GM19397 (cell line): ENCODE measurements around the gene VTI1A.
A peak's percentile ranks its signal among the peaks of the same experiment; 100 is the strongest.
"Not testable (repeated sequence)": the region's sequence is repeated elsewhere in the genome, so short reads cannot be mapped to it uniquely, and the experiment has no call there.

ENCODE experiments used
- ATAC-seq: cut with Tn5 transposase; IDR thresholded peaks from one replicate; pipeline ENCODE4 v1.9.1; 2021; ENCODE audit warnings: mild to moderate bottlenecking, moderate library complexity; ENCODE audit not compliant: unreplicated experiment

Gene VTI1A

DNA sequence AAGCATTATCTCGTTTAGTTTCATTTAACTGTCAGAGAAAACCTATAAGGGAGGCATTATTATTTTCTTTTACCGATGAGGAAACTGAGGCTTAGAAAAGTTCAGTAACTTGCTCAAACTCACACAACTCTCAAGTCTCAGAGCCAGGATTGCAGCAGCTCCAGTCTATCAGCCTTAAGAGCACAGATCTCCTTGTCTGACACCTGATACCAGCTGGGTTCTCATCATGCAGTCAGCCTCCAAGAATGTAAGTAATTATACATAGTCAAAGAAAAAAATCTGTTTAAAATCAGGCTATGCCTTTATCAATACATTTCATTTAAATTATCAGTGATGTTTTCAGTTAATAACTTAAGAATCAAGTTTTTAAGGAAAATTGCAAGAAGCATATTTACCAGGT, 266.4 kb downstream of the VTI1A start:
- ATAC-seq = no peak

DNA sequence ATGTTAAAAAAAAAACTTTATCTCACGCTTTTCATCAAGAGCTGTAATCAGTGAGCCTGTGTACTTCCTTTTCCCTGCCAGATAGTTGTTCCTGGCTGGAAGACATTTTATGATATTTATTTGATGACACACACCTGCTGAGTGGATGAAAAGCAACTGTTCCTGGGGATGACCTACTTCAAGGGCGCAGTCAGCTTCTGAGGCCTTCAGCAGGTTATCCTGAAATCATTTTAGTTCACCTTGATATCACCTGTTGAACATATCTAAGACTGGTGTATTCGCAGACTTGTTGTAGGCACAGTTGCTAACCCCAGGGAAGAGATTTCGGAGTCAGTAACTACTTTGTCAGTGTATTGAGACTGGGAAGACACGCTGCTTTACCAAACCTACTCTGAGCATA, 268.6 kb downstream of the VTI1A start:
- ATAC-seq = no peak

DNA sequence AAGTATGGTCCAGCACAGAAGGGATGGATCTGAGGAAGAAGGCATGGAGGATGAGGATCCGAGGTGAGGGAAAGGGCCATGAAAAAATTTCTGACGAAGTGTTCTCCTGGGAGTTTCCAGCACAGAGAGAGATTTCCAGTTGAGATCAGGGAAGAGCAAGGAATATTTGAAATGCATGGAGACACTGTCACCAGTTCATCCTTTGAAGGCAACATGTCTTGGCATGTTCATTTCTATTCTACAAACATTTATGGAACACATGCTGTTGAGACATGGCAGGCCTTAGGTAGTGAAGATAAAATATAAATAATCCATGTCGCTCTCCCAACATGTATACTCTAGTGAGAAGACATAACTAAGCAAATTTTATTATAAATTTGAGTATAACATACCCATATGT, 269.1 kb downstream of the VTI1A start:
- ATAC-seq = no peak

GRCh38 chr10:112716924-112717413, 270.0 kb downstream of the VTI1A start:
- no peak for ATAC-seq

DNA sequence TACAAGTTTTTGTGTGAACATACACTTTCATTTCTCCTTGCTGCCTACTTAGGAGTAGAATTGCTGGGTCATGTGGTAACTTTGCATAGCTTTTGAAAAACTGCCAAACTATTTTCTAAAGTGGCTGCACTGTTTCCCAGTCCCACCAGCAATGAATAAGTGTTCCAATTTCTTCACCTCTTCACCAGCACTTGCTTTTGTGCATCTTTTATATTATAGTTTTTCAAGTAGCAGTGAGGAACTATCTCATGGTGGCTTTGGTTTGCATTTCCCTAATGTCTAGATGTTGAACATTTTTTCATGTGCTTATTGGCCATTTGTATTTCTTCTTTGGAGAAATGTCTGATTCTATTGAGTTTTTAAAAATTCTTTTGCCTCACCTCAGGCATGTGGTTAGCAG, 273.2 kb downstream of the VTI1A start:
- ATAC-seq = no peak

- ATAC-seq = peak; percentile 53
Measured at GRCh38 chr10:112721080-112721698, 274.2 kb downstream of the VTI1A start.

DNA sequence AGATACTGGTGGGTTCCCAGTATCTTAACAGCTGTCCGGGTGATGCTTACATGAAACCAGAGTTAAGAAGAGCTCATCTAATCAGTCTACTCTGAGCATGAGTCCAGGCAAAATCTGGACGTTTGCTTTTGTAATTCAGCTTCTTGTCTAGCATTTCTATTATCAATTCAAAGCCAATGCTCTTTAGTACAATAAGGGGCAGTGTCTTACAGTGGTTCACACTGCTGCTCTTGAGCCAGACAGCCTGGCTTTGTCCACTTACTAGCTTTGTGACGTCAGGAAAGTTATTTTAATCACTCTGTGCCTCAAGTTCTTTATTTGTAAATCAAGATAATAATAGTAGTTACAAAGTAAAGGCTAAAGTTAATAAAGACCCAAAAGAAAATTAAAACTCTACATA, 275.7 kb downstream of the VTI1A start:
- ATAC-seq = no peak

DNA sequence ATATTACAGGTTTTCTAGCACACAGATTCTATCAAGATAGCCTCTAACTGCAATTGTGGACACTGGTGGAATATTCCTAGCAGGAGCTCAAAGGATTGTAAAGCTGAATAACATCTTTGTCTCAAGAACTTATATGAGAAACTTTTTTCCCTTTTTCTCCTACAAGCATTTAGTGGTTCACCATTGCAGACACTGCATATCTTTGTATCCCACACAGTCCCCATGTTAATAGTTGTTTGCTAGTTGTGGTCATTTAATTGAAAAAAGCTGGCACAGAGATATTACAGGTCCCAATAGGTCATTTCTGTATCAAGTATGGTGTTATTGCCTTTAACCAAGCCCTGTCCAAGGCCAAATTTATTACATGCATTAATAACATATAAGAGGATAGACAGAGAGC, 276.9 kb downstream of the VTI1A start:
- no peak for ATAC-seq

DNA sequence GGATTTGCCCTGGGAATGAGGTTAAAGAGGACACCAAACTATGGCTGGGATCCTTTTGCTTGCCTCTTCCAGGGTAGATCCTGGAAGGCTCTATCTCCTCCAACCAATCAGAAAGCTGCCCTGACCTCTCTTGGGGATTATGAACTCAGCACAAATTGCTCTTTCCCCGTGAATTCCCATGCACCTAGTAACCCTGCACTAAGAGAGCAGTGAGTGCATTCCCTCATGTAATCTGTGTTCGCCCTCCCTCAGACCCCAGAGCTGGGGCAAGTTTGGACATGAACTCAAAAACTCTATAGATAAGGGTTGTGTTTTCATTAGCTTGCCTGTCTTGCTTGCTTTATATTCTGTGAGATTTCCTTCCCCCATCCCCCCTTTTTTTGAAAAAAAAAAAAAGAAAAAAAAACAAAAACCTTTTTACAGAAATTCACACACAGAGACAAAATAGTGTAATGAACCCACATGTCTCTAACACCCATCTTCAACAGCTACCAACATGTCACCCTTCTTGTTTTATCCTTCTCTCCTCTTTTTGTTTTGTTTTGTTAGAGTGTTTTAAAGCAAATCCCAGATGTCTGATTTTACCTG, 277.5 kb downstream of the VTI1A start:
- ATAC-seq = no peak

DNA sequence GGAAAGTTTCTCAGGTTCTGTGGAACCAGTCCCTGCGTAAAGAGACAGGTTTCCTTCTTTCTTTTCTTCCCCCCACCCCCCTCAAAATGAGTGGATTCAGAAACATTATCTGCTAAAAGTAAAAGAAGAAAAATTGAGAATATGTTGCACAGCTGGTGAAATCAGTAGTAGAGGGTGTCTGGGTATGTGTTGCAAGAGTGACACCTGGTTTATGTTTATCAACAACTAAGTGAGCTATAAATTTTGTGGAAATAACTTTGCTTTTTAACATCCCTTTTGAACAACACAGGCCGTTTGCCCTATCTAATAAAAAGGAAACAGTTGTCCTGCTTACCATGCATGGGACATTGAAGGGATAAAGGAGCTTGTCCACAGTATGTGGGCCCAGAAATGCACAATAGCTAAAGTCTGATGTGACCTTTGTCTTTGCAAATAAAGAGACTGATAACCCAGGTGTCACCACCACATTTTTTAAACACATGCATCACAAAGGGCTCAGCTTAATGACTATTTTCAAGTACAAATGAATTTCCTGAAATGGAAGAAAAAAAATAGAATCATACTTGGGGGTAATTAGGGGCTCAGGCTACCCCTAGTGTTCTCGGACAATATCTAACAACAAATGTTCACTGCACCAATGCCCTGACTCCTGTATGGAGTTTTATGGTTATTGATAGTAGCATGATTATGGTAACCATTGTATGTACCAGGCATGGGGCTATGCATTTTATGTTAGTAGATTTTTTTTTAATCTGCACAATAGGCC, 281.3 kb downstream of the VTI1A start:
- ATAC-seq = no peak

DNA sequence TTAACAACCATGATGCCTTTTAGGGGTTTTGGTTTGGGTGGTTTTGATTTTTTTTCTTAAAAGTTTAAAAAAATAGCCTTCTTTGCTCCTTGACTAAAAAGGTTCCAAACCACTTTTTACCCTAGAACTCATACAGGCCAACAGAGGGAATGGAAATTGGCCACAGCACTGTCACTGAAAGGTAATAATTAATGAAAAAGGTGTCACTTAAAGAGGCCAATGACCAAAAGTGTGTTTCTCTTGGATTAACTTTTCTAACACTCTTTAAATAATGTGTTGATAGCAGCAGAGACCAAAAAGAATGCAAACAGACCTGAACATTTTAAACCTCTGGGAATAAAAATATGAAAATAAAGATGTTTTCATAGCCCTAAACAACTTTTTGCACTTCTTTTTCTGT, 282.0 kb downstream of the VTI1A start:
- ATAC-seq = no peak

DNA sequence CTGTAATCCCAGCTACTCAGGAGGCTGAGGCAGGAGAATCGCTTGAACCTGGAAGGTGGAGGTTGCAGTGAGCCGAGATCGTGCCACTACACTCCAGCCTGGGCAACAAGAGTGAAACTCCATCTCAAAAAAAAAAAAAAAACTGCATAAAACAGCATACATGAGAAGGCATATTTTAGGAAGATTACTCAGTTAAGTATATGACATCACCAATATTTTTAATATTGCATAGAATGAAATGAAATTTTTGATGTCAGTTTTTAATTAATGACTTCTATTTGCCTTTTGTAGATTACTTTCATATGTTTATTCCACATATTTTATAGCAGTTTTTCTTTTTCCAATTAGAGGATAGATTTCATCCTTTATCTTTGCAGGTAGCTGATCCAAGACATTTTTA, 284.4 kb downstream of the VTI1A start:
- ATAC-seq = not testable (repeated sequence)

DNA sequence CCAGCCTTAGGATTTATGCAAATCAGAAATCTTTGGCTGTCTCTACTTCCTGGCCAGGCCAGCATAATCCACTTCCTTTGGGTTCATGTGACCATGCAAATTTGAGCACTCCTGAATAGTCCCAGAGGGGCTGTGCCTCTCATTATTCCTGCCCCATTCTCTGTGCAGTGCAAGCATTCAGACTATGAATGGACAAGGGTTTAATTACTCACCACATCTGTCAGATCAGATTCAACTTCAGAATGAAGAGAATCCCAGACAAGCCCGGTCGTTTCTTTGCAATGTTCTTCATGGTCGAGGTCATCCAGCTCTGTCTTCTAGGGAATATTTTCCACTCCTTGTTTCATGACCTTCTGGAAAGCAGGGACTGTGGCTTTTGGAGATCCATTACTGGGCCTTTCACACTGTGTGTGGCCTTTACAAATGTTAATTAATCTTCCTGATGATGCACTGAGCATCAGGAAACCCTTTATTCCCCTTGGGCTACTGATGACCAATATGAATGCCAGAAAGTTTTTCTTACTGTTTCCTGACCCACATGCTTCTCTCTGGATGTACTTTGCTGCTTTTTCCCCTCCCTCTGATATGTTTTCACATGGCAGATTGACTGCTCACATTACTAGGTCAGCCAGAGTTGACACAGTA, 285.4 kb downstream of the VTI1A start:
- ATAC-seq = no peak

- no peak for ATAC-seq
Measured at GRCh38 chr10:112735041-112735695, 288.2 kb downstream of the VTI1A start.

GRCh38 chr10:112738606-112739591, 291.9 kb downstream of the VTI1A start:
- no peak for ATAC-seq

- ATAC-seq = no peak
Measured at GRCh38 chr10:112739592-112740353, 292.8 kb downstream of the VTI1A start.

- ATAC-seq = no peak
Measured at GRCh38 chr10:112741830-112742402, 294.9 kb downstream of the VTI1A start.

- ATAC-seq = no peak
Measured at GRCh38 chr10:112744181-112745096, 297.4 kb downstream of the VTI1A start.
